Measurements from ENCODE around the gene EIF4G3. TPM values are rescaled to one million over a fixed set of nuclear protein-coding genes. Genes with fewer than 3 reads are reported as not detected.
"Not testable (repeated sequence)": the region's sequence is repeated elsewhere in the genome, so short reads cannot be mapped to it uniquely, and the experiment has no call there.

EIF4G3 gene
- total and polyA plus RNA-seq, 10 of the 15 experiments (the other 5 are each of a cell fraction or from before 2014, with no cell fraction given), result 7.4 to 45.1 (median 29.1) TPM

DNA sequence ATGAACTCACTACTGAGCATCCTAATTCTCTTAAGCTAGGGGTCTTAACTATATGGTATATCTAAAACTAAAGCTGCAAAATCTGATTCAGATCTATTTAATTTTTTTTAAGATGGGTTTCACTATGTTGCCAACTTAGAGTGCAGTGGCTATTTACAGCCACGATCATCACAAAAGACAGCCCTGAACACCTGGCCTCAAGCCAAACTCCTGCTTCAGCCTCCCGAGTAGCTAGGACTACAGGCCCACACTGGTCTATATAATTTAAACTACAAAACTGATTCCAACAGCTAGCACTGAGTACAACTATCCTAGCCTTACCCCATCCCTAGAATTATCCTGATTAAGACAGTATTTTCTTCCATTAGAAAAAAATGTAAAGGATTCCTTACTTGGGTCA lies 37.1 kb downstream of the EIF4G3 start (continued):
- TF ChIP-seq CHD1 (IDR thresholded peaks at IDR 0.05; ENCODE audit: low read depth, low read length), result no peak

GRCh38 chr1:21136344-21136743 lies 40.4 kb downstream of the EIF4G3 start:
- H3K27ac ChIP-seq (ENCODE audit: control insufficient read depth, insufficient read depth); FAIRE-seq; H3K36me3 ChIP-seq (ENCODE audit: control insufficient read depth in 2 of 2, insufficient read depth in 2 of 2, low read length in 1 of 2); H3K9me3 ChIP-seq (replicated peaks; ENCODE audit: control insufficient read depth, insufficient read depth, low read length); BruUV-seq (replicated peaks); H3K4me2 ChIP-seq (ENCODE audit: control insufficient read depth, insufficient read depth); H3K4me3 ChIP-seq; H3K27me3 ChIP-seq (replicated peaks in 1 of 2; ENCODE audit: control insufficient read depth in 2 of 2, insufficient read depth in 2 of 2, low read length in 1 of 2); H4K20me1 ChIP-seq (ENCODE audit: control insufficient read depth, insufficient read depth); DNase-seq (ENCODE audit: low read depth, low spot score); H3K79me2 ChIP-seq (ENCODE audit: control insufficient read depth, insufficient read depth, low read length); intact Hi-C loops (cut with micrococcal nuclease; ENCODE audit: unreplicated experiment); in situ Hi-C loops (cut with MboI); H2AFZ ChIP-seq (ENCODE audit: control insufficient read depth, low read depth, low read length); H3K4me1 ChIP-seq (ENCODE audit: control insufficient read depth, insufficient read depth, low read length); H3K9ac ChIP-seq (ENCODE audit: control insufficient read depth, insufficient read depth, low read length); ATAC-seq; RAD21 ChIA-PET (ENCODE audit: unreplicated experiment): not testable (repeated sequence)
- ChIA-PET CTCF (interaction anchor here (1.0 kb wide), 1 partner anchor 59 kb away, joined by 4 read pairs; no protein-coding TSS in a partner anchor), SMC1A (ENCODE audit: uncharacterized antibody, unreplicated experiment) (interaction anchor here (1.0 kb wide), 1 partner anchor 94 kb away, joined by 3 read pairs; no protein-coding TSS in a partner anchor), POLR2A (interaction anchor here (0.6 kb wide), 1 partner anchor 23 kb away, joined by 10 read pairs; no protein-coding TSS in a partner anchor)
- WGBS (ENCODE audit: insufficient coverage, insufficient replicate concordance, low lambda C conversion rate, missing lambda C conversion rate), result 97% methylated on average over 5 of the region's 5 CpGs

DNA sequence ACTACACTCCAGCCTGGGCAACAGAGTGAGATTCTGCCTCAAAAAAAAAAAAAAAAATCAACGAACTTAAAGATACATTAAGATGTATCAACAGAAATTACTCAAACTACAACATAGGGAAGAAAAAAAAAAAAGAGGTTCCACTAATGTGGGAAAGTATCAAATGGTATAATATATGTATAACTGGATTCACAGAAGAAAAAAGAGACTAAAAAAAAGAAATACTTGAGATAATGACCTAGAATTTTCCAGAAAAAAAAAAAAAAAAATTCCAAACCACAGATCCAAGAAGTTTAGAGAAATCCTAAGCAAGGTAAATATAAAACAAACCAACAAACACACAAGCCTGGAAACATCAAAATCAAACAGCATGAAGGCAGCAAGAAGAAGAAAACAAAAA lies 45.5 kb downstream of the EIF4G3 start:
- in situ Hi-C loops (cut with MboI), result no loop called here
- Histone ChIP-seq H3K9me3 (replicated peaks; ENCODE audit: control insufficient read depth, insufficient read depth, low read length) (no peaks in the 10 kb centered on the region; the same call in 2 of the 3 replicates), H3K9ac (ENCODE audit: control insufficient read depth, insufficient read depth, low read length) (no peak overlapping the region), H3K79me2 (ENCODE audit: control insufficient read depth, insufficient read depth, low read length) (no peaks in the 10 kb centered on the region), H4K20me1 (ENCODE audit: control insufficient read depth, insufficient read depth) (no peaks in the 10 kb centered on the region), H3K27me3 (replicated peaks in 1 of 2; ENCODE audit: control insufficient read depth in 2 of 2, insufficient read depth in 2 of 2, low read length in 1 of 2) (no peaks in the 10 kb centered on the region), H3K36me3 (ENCODE audit: control insufficient read depth in 2 of 2, insufficient read depth in 2 of 2, low read length in 1 of 2) (no peaks in the 10 kb centered on the region; a peak in 1 of 4 replicates), H3K27ac (ENCODE audit: control insufficient read depth, insufficient read depth) (no peak overlapping the region), H3K4me2 (ENCODE audit: control insufficient read depth, insufficient read depth) (no peak overlapping the region), H3K4me1 (ENCODE audit: control insufficient read depth, insufficient read depth, low read length) (no peaks in the 10 kb centered on the region), H3K4me3 (no peak overlapping the region), H2AFZ (ENCODE audit: control insufficient read depth, low read depth, low read length) (no peak overlapping the region)
- no peak for ATAC-seq
- ChIA-PET CTCF (no interaction called here), POLR2A (no interaction called here), SMC1A (ENCODE audit: uncharacterized antibody, unreplicated experiment) (interaction anchor here (1.3 to 1.5 kb wide), 2 partner anchors 11 to 18 kb away, joined by 3 to 4 read pairs; no protein-coding TSS in a partner anchor), RAD21 (ENCODE audit: unreplicated experiment) (interaction anchor here (0.6 to 1.0 kb wide), 2 partner anchors 65 to 411 kb away, joined by 3 read pairs; no protein-coding TSS in a partner anchor)
- intact Hi-C loops (cut with micrococcal nuclease; ENCODE audit: unreplicated experiment), result no loop called here
- no peak for FAIRE-seq
- no TSS peak for BruUV-seq (replicated peaks)
- 86% methylated on average over 1 of the region's 1 CpG for WGBS (ENCODE audit: insufficient coverage, insufficient replicate concordance, low lambda C conversion rate, missing lambda C conversion rate)
- no peak for DNase-seq (ENCODE audit: low read depth, low spot score)
- TF ChIP-seq RFX5 (IDR thresholded peaks at IDR 0.05; ENCODE audit: low read depth, low read length), result no peak
- no peak for TF ChIP-seq ZNF622 (IDR thresholded peaks at IDR 0.05)
- TF ChIP-seq IKZF2 (IDR thresholded peaks at IDR 0.05), result no peak
- no peak for TF ChIP-seq MTA3 (IDR thresholded peaks at IDR 0.05; ENCODE audit: borderline replicate concordance, low read length)
- TF ChIP-seq NFIC (IDR thresholded peaks at IDR 0.05; ENCODE audit: low read depth, low read length), result no peak
- TF ChIP-seq, protein P1, sequence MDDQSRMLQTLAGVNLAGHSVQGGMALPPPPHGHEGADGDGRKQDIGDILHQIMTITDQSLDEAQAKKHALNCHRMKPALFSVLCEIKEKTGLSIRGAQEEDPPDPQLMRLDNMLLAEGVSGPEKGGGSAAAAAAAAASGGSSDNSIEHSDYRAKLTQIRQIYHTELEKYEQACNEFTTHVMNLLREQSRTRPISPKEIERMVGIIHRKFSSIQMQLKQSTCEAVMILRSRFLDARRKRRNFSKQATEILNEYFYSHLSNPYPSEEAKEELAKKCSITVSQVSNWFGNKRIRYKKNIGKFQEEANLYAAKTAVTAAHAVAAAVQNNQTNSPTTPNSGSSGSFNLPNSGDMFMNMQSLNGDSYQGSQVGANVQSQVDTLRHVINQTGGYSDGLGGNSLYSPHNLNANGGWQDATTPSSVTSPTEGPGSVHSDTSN (IDR thresholded peaks at IDR 0.05; ENCODE audit: insufficient replicate concordance, low read depth, low read length), result no peak
- no peak for TF ChIP-seq ZBTB4 (CRISPR knock-in tag; IDR thresholded peaks at IDR 0.05)
- no peak for TF ChIP-seq POLR2A (IDR thresholded peaks at IDR 0.05; ENCODE audit: low read depth, low read length)
- TF ChIP-seq, protein P2, sequence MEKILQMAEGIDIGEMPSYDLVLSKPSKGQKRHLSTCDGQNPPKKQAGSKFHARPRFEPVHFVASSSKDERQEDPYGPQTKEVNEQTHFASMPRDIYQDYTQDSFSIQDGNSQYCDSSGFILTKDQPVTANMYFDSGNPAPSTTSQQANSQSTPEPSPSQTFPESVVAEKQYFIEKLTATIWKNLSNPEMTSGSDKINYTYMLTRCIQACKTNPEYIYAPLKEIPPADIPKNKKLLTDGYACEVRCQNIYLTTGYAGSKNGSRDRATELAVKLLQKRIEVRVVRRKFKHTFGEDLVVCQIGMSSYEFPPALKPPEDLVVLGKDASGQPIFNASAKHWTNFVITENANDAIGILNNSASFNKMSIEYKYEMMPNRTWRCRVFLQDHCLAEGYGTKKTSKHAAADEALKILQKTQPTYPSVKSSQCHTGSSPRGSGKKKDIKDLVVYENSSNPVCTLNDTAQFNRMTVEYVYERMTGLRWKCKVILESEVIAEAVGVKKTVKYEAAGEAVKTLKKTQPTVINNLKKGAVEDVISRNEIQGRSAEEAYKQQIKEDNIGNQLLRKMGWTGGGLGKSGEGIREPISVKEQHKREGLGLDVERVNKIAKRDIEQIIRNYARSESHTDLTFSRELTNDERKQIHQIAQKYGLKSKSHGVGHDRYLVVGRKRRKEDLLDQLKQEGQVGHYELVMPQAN (conservative IDR thresholded peaks at IDR 0.05), result no peak

Measured in GM12878 (cell line).